ENCODE measurements around the gene SUCLG1.
"Not testable (repeated sequence)": the region's sequence is repeated elsewhere in the genome, so short reads cannot be mapped to it uniquely, and the experiment has no call there.

SUCLG1 gene

GRCh38 chr2:84459018-84459943, at the start of gene SUCLG1:
TSS of gene SUCLG1 (minus strand) at chr2:84459280. CDS start at chr2:84459269, 11 bp downstream.
- DNase-seq, result peak; percentile 73

DNA sequence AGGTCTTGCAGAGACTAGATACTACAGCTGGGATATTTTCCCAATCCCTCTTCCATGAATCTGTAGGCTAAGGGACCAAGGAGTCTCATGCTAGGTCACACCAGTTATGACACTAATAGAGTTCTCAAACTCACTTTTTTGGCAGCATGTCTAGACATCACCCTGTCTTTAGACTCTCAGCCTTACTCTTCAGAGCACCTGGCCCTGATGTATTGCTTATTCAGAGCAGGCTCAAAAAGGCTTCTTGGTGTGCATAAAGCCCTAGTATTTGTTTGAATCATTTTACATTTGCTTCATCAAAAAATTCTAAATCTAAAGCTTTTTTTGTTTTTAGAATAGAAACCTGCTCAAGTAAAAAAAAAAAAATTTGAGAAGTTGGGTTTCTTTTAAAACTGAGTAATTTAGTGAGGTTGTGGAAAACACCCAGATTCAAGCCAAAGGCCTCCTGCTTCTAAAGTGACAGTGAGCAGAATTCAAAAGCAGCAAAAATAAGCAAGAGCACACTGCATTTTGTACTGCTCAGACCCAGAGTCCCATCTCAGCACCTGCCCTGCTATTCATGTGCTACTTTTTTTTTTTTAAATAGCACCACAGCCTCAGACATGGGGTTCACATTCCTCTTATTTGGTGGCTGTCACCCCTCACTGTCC, 39.2 kb upstream of the SUCLG1 start:
- no peak for DNase-seq

DNA sequence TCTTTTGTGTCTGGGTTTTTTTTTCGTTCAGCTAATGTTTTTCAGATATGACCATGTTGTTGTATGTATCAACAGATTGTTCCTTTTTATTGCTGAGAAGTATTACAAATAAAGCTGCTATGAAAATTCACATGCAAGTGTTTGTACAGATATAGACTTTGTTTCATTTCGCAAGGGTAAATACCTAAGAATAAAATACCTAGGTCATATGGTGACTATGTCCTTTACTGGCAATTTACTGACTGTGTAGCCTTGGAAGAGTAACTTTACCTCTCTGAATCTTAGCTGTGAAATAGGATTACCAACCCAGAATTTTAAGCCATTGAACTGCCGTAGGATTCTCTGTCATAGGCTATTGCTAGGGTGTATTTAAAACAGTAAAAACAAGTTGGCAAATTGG, 38.2 kb upstream of the SUCLG1 start:
- no peak for DNase-seq

GRCh38 chr2:84496386-84496785, 37.3 kb upstream of the SUCLG1 start:
- no peak for DNase-seq

DNA sequence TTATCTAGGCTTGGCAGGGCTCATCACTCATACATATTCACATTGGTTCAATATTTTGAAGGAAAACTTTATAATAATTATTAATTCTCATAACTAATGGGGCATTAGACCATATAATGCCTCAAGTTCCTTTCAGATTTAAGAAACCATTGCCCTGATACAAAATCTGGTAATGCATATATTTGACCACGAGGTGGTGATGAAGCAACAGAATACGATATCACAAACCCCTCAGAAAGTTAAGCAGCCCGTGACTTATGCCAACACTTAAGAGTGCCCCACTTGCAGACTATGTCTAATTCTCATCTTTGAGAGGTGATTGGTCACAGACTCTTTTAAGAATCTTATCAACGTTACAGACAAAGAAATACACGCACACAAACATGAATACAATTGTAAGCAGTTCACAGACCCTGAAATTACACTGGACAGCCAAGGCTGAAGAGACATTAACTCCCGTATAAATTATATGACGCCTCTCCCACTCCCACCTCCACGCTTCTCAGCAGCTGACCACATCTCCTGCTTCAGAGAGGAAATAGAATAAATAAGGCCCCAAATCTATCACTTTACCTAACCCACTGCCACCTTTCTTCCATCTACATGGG, 36.6 kb upstream of the SUCLG1 start:
- DNase-seq, result peak; percentile 17

- no peak for DNase-seq
Measured at GRCh38 chr2:84494070-84494469, 35.0 kb upstream of the SUCLG1 start.

DNA sequence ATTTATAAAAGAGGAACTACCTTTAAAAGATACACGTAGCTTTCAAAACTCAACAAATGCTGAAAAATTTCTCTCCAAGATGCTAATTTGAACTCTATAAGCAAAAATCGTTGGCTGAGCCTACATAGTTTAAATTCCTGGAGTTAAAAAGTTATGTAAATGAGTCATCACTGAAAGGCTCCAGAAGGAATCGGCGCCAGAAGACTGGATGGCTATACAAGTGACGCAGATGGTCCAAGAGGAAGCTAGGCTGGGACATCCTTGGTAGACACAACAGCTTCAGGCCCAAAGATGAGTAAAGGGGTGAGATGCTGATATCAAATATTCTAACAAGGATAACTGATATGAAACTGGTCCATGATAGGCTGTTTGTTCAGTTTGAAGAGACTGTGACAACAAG, 34.4 kb upstream of the SUCLG1 start:
- DNase-seq, result no peak

DNA sequence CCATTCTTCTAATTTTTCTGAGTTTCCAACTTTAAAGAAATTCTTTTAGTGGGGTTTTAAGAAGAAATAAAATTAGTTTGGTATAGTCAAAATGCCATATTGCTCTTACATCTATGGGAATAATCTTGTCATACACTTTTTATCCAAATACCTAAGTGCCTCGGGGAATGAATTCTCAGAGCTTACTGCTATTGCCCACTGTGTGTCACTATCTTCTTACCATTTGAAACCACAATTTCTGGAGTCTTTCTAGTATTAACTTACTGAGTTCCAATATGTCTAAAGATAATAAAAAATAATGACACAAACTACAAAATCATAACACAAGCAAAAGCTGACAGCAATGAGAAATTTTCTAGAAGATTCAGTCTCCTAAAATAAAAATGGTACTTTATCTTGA, 33.5 kb upstream of the SUCLG1 start:
- DNase-seq, result no peak

GRCh38 chr2:84491741-84492140, 32.7 kb upstream of the SUCLG1 start:
- DNase-seq, result no peak

- DNase-seq, result no peak
Measured at GRCh38 chr2:84491256-84491655, 32.2 kb upstream of the SUCLG1 start.

GRCh38 chr2:84487298-84487996, 28.4 kb upstream of the SUCLG1 start:
- DNase-seq, result no peak

GRCh38 chr2:84486441-84487115, 27.5 kb upstream of the SUCLG1 start:
- peak; percentile 7 for DNase-seq

- DNase-seq, result no peak
Measured at GRCh38 chr2:84483320-84483719, 24.2 kb upstream of the SUCLG1 start.

DNA sequence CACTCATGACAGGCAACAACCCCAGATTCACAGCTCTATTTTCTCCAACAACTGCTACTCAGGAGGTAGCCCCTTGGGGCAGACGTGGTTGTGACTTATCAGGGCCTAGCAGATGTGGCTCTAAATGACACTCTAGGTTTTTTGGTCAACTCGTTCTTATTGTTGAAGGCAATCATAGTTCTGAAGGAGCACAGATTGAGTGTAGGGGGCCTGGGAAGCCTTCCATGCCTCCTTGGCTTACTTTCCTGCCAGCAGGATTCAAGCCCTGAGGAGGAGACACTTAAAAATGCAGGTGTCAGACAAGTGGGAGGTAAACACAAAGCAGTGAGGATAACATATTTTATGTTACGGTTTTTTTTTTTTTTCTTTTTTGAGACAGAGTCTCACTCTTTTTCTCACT, 23.5 kb upstream of the SUCLG1 start:
- no peak for DNase-seq

GRCh38 chr2:84481702-84482101, 22.6 kb upstream of the SUCLG1 start:
- DNase-seq, result no peak

DNA sequence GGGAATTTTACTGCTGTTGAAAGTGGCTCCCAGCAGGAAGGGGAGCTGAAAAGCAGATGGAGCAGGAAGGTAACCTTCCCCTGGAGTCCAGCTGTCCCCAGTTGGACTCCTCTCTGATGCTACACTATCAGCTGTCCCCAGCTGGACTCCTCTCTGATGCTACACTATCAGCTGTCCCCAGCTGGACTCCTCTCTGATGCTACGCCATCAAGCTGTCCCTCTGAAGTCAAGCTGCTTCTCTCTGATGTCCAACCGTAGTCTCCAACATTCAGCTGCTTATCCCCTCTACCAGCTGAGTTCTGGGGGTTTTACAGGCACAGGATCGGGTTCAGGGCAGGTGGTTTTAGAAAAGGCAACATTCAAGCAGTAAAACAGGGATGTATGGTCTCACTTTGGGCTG, 19.8 kb upstream of the SUCLG1 start:
- DNase-seq, result no peak

GRCh38 chr2:84477886-84478285, 18.8 kb upstream of the SUCLG1 start:
- DNase-seq, result no peak

- no peak for DNase-seq
Measured at GRCh38 chr2:84474176-84474575, 15.1 kb upstream of the SUCLG1 start.

DNA sequence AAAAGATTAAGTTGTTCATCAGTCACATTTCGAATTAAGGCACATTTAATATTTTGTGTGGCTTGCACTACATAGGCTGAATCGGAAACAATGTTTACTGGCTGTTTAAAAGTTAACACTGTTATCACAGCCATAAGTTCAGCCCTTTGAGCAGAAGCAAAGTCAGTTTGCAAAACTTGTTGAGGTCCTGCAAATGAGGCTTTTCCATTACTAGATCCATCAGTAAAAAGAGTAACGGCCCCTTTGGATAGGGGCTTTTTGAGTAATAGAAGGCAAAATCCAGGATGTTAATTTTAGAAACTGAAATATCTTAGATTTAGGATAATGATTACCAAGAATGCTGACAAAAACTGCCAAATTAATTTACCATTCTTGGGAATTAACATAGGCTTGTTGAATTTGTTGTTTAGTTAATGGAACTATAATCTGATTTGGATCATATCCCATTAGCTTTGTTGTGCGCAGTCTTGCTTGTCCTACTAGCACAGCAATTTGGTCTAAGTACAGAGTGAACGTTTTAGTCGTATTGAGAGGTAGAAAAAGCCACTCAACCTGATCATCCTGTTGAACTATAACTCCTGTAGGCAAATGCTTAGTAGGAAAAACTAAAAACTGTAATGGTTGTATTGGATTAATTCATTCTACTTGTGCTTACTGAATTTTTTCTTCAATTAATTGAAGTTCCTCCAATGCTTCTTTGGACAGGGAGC, 13.9 kb upstream of the SUCLG1 start:
- DNase-seq, result no peak

DNA sequence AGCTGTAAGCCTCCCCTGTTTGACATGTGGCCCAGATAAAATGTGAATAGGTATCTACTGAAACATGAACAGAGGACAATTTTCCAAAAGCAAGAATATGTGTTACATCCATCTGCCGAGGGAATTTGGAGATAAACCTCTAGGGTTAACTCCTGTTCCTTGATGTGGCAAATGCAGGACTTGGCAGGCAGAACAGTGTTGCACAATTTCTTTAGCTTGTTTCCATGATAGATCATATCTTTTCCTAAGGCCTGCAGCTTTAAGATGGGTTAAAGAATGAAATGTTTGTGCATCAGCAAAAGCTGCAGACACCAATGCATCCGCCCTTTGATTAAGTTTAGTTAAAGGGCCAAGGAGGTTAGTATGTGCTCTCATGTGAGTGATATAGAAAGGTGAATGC, 13.3 kb upstream of the SUCLG1 start:
- not testable (repeated sequence) for DNase-seq

- DNase-seq, result no peak
Measured at GRCh38 chr2:84467389-84467788, 8.3 kb upstream of the SUCLG1 start.

DNA sequence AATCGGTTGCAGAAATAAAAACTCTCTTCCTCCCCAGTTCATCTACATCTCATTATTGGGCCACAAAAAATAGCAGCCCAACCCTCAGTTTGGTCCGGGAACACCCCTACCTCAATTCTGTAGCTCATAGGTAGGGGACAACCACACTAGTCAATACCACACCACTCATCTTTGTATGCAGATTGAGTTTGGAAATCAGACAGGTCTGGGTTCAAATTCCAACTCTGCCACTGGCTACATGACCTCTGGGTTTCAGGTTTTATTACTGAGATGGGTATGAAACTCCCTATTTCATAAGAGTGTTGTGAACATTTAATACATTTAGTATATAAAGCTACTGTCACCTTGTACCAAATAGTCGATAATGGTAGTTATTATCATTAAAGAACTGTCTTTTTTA, 2.2 kb upstream of the SUCLG1 start:
- DNase-seq, result no peak
